8988T (cell line): ENCODE measurements around the gene TPSAB1.

ENCODE experiments used
- DNase-seq: peaks from one replicate; pipeline ENCODE4 v3.0.0; 2011

Gene TPSAB1

DNA sequence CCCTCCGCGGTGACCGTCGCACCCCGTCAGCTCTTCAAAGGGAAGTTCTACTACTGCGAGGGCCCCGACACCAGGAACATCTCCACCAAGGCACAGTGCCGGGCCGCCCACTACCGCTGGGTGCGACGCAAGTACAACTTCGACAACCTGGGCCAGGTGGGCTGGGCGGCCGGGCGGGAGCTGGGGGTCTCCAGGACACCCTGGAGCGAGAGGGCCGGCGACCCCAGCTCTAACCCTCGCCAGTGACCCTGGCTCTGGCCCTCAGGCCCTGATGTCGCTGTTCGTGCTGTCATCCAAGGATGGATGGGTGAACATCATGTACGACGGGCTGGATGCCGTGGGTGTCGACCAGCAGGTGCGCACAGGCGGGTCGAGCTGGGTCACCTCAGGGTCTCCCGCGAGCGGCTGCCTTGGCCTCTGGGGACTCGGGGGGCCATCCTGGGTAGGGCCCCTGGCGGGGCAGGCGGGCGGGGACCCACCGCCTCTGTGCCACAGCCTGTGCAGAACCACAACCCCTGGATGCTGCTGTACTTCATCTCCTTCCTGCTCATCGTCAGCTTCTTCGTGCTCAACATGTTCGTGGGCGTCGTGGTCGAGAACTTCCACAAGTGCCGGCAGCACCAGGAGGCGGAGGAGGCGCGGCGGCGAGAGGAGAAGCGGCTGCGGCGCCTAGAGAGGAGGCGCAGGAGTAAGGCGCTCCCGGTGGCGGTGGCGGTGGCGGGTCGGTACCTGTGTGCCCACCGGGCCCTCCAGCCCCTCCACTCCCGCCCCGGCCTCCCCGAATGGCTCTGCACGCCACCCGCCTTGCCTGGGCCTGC lies 28.8 kb upstream of the TPSAB1 start:
- no peak for DNase-seq

DNA sequence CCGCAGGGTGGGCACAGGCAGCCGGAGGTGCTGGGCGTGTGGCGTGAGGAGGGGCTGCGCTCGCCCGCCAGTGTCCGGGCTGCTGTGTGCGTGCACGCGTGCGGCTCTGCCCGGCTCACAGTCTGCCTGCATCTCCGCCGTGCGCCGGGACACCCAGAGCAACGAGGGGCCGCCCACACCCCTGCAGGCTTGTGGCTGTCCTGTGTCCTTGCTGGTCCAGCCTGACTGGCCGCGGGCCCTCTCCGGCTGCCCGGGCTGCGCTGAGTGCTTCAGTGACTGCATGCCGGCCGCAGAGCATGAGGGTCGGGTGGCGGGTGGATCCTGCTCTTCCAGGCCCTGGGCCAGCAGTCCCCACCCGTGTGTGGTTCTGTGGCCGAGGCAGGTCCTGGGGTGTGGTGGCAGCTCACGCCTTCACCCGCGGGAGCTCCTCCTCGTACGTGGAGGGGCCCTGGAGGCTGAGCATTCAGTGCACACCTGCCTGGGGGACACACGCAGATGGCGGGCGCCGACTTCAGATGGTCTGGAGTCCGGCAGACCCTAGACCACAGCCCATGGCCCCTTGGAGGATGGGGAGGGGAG lies 27.8 kb upstream of the TPSAB1 start:
- DNase-seq: no peak

DNA sequence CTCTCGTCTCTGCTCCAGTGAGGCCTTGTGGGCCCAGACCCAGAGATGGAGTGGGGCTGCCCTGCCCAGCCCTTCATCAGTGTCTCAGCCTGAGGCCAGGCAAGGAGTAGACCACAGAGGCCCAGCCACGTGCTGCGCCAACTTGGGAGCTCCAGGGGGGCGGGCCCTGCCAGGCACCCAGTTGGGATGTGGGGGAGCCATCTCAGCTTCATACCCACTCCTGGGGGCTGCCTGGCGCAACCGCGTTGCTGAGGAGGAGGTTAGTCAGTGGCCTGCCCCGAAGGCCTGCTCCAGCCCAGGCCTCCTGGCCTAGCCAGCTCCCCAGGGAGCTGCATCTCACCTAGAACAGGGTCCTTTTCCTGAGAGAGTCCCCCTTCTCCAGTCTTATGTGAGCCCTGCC lies 27.3 kb upstream of the TPSAB1 start:
- no peak for DNase-seq

DNA sequence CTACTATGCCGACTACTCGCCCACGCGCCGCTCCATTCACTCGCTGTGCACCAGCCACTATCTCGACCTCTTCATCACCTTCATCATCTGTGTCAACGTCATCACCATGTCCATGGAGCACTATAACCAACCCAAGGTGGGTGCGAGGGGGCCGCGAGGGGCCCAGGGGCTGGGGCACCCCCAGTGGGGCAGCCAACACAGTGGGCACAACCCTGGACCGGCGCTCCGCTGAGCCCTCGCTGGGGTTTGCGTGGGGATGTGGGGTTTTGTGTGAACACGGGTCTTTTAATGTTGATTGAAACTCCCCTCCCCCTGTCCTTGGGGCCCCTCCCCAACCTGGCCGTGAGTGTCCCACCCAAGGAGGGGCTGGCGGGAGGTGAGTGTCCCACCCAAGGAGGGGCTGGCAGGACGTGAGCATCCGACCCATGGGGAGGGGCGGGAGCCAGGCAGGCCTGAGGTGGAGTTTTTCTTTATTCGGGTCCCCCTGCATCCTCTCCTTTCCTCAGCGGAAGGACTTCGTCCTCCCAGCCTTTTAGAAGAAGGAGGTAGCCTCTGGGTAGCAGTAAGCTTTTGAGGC lies 26.6 kb upstream of the TPSAB1 start:
- no peak for DNase-seq

DNA sequence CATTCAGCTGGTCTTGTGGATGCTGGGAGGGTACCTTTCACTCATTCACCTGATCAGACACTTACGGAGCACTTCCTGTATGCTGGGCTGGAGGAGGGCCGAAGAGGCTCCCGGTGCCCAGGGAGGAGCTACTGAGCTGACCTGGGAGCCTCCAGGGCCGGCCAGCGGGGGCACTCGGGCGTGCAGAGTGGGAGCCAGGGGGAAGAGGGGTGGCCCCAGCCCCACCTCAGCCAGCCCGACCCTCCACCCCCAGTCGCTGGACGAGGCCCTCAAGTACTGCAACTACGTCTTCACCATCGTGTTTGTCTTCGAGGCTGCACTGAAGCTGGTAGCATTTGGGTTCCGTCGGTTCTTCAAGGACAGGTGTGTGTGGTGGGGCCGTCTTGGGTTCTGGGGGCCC lies 25.8 kb upstream of the TPSAB1 start:
- no peak for DNase-seq

DNA sequence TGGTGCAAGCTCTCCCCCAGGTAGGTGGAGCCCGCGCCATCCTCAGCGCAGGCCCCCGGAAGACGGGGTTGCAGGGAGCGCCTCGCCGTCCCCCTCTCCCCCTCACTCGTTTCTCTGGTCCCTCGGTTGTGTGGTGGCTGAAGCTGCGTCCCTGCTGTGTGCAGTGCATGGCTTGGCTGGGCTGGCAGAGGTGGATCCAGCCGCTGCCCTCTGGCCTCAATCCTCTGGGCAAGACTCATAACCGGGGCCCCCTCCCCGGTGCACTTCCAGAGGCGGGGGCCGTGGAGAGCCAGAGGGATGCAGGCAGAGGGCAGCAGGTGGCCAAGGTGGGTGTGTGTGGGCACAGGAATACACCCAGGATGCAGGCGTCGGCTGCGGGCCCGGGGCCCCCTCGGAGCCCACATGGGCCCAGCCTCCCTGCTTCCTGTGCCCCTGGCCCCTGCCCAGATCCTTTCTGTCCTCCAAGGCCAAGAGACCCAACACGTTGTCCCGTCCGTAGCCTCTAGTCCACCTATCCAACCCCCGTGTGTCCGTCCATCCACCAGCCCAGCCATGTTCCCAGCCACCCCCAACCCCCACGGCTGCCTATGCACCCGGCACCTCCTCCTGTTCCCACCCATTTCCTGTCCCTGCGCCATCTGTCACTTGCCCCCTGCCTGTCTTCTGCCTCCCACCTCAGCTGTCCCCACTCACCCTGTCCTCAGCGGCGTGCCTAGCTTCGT lies 24.8 kb upstream of the TPSAB1 start:
- DNase-seq: no peak

DNA sequence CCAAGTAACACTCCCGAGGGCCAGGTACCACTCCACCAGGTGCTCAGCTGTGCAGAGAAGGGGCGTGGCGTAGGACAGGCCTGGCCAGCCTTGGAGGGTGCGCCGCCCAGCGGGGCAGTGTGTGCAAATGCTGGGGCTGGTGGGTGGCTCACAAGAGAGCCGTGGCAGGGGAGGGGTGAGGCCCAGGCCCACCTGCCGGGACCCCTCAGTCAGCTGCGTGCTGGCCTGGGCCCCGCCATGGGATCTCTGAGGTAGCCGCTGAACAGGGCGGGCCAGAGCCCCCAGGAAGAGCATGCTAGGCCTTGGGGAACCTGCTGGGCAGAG lies 24.2 kb upstream of the TPSAB1 start:
- DNase-seq: no peak

DNA sequence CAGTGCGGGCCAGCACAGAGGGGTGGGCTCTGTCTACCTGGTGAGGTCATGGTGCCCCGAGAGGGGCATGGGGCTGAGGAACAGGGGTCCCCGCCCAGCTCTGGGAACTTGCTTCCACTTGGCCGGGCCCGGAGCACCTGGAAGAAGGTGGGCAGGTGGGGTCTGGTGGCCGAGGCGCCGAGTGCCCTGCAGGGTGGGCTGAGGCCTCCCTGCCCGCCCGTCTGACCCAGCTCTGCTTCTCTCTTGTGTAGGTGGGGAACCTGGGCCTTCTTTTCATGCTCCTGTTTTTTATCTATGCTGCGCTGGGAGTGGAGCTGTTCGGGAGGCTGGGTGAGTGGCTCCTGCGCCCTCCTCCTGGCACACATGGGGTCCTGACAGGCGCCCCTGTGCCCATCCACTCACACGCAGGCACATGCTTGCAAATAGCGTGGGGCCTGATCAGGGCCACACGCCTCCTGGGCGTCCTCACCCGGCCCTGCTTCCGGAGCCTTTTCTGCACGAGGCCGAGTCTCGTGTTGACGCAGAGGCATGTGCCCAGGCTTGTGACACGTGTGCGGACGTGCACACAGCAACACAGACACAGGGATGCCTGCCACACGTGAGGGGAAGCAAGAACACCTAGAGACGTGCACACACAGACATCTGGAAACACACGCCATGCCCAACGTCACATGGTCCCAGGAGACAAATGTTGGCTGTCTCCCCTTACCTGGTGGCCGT lies 23.7 kb upstream of the TPSAB1 start:
- no peak for DNase-seq

DNA sequence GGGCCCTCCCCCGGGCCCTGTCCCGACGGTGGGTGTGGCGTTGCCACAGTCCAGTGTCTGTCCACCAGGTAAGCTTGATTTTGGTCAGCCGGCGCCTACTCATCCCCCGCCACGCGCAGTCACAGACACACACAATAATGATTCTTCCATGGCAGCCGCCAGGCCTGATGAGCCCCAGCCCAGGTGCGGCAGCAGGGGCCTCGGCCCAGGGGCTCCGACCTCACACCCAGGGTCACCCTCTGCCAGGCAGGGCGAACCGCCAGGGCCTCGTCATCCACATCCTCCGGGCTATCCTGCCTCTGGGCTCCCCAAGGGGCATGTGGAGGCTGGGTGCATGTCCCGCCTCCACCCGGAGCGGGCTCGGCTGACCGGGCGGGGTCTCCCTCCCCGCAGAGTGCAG lies 23.0 kb upstream of the TPSAB1 start:
- DNase-seq: no peak

DNA sequence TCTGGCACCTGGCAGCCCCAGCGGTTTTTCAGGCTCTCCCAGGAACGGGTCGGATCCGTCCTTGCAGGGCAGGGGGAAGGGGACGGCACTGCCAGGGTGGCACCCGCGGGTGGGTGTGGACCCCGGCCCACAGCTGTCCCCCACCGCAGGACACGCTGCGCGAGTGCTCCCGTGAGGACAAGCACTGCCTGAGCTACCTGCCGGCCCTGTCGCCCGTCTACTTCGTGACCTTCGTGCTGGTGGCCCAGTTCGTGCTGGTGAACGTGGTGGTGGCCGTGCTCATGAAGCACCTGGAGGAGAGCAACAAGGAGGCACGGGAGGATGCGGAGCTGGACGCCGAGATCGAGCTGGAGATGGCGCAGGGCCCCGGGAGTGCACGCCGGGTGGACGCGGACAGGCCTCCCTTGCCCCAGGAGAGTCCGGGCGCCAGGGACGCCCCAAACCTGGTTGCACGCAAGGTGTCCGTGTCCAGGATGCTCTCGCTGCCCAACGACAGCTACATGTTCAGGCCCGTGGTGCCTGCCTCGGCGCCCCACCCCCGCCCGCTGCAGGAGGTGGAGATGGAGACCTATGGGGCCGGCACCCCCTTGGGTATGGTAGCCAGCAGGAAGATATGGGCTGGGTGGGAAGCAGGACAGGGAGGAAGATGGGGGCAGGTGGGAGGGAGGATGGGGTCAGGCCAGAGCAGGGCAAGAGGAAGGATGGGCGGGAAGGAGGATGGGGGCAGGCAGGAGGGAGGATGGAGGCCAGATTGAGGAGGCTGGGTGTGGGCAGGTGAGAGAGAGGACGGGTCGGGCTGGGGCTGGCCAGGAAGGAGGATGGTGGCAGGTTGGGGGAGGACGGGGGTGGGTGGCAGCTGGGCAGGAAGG lies 22.2 kb upstream of the TPSAB1 start:
- DNase-seq: no peak

DNA sequence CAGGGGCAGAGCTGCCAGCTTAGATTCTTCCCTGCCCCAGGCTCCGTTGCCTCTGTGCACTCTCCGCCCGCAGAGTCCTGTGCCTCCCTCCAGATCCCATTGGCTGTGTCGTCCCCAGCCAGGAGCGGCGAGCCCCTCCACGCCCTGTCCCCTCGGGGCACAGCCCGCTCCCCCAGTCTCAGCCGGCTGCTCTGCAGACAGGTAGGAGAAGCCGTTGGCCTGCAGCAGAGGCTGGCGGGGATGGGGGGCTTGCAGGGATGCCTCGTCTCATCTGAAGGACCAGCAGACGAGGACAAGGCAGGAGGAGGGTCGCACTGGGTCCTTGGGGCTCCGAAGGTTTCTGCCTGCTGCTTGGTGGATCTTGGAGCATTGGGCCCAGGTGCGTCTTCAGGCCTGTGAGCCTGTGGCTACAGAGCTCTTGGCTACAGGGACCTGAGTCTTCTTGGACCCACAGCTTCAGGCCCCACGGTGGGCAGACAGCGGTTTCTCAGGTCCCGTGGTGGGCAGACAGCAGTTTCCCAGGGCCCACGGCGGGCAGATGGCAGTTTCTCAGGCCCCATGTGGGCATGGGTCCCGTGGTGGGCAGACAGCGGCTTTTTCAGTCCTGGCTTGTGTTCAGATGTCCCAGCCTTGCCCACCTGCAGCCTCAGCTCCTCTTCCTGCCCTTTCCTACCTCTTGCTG lies 21.4 kb upstream of the TPSAB1 start:
- no peak for DNase-seq

DNA sequence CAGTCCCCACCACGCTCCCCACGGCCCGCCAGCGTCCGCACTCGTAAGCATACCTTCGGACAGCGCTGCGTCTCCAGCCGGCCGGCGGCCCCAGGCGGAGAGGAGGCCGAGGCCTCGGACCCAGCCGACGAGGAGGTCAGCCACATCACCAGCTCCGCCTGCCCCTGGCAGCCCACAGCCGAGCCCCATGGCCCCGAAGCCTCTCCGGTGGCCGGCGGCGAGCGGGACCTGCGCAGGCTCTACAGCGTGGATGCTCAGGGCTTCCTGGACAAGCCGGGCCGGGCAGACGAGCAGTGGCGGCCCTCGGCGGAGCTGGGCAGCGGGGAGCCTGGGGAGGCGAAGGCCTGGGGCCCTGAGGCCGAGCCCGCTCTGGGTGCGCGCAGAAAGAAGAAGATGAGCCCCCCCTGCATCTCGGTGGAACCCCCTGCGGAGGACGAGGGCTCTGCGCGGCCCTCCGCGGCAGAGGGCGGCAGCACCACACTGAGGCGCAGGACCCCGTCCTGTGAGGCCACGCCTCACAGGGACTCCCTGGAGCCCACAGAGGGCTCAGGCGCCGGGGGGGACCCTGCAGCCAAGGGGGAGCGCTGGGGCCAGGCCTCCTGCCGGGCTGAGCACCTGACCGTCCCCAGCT lies 20.3 kb upstream of the TPSAB1 start:
- DNase-seq: no peak

DNA sequence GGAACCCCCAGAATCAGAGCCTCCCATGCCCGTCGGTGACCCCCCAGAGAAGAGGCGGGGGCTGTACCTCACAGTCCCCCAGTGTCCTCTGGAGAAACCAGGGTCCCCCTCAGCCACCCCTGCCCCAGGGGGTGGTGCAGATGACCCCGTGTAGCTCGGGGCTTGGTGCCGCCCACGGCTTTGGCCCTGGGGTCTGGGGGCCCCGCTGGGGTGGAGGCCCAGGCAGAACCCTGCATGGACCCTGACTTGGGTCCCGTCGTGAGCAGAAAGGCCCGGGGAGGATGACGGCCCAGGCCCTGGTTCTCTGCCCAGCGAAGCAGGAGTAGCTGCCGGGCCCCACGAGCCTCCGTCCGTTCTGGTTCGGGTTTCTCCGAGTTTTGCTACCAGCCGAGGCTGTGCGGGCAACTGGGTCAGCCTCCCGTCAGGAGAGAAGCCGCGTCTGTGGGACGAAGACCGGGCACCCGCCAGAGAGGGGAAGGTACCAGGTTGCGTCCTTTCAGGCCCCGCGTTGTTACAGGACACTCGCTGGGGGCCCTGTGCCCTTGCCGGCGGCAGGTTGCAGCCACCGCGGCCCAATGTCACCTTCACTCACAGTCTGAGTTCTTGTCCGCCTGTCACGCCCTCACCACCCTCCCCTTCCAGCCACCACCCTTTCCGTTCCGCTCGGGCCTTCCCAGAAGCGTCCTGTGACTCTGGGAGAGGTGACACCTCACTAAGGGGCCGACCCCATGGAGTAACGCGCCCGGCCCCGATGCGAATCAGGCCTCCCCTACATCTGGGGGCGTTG lies 19.5 kb upstream of the TPSAB1 start:
- DNase-seq: no peak

DNA sequence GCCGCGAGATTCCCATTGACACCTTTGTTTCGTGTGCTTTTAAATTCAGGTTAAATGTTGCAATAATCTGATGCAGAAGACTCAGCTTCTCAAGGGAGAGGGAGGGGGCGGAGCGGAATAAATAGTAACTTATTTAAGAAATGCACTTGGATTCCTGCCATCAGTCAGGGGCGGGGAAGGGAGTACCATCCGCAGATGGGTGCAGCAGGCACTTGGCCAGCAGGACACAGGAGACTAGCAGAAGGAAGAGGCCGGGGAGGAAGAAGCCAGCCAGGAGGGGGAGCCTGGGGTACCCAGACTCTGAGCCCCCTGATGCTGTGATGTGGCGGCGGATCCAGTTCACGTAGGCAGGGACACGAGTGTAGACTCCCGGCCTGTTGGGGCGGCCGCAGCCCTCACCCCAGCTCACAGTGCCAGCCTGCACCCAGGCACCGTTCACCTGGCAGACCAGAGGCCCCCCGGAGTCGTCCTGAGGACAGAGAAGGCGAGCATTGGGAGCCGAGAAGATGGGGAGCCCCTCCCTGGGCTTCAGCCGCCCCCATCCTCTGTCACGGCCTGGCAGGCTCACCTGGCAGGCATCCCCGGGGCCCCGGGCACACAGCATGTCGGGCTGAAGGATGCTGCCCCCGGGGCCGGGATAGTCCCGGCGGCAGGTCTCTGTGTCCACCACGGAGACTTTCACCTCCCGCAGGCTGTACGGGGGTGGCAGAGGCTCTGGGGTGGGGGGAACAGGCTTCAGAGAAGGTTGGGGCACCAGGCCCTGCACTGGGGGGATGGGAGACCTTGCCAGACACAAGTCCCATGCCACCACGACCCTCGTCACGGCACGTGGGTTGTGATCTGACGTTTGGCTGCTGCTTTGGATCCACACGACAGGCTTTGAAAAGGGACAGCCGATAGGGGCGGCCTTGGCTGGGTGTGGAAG lies 18.6 kb upstream of the TPSAB1 start:
- DNase-seq: no peak

DNA sequence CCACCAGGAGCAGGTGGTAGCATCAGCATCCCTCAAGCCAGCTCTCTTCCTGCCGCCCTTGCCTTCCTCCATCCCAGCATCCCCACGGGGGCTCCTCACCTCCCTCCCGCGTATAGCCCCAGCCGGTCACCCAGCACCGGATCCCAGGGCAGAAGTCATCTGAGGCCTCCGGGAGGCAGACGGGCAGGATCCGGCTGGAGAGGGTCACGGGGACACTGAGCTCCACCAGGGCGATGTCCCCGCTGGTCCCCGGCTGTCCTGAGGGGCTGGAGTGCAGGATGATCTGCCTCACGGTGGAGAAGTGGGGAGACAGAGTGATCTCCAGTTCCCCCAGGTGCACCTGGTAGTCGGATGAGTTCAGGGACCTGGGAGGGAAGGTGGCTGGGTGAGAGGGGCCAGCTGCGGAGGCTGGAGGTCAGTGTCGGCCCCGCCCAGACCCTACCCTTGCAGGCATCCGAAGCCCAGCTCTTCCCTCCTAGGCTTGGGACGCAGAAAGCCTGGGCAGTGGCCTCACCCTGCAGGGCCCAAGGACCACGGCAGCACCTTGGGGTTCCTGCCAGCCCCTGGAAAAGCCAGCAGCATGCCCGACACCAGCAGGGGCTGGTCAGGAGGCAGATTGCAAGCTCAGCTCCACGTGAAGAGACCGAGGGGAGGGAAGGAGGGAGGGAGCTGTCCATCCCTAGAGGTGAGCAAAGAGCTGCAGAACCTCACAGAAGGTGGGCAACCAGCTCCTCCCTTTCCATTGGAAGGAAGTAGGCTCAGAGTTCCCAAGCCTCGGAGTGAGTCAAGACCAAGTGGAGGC lies 17.8 kb upstream of the TPSAB1 start:
- DNase-seq: no peak

DNA sequence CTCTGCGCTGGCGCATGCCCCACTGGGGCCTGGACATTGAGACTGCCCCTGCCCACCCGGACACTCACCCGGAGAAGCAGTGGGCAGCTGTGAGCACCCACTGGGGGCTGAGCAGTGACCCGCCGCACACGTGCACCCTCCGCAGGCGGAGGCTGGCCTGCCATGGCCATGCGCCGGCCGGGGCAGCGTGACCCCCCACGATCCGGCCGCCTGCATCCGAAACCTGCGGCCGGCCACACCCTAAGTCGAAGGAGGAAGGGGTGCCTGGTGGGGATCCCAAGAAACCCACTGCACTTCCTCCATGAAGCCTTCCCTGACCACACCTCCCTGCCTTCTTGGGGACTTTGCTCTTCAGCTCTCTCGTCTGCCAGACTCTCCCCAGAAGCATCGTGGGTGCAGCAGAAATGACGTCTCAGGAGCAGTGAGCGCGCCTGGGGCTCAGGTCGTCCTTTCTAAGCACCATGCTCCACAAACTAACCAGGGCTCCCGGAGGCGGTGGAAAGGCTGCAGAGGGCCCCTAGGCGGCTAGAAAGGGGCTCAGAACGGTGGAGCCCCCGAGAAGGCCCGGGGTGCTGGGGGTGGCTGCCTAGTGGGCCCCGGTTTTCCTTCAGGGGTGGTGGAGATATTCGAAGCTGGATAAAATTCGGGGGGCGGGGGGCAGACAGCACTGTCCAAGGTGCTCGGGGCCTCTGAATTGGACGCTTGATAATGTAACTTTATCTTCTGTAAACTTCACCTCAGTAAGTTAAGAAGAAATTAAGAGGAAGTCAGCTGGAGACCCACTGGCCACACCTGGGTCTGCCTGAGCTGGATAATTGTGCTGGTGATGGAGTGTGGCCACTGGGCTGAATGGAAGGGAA lies 16.9 kb upstream of the TPSAB1 start:
- no peak for DNase-seq

DNA sequence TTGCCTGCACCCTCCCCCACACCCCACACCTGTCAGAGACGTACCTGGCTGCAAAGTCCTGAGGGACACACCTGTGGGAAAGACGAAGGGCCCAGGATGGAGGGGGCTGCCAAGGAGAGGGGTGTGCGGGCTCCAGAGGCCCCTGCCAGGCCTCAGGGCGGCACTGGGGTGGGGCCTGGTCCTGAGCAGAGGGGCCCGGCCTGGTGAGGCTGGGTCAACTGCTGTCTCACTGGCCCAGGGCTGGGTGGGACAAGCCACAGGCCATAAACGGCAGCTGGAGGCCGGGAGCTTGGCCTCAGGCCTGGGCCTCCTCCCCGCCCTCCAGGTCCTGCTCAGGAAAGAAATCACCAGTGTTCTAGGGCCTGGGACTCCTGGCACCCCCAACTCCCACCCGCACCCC lies 15.9 kb upstream of the TPSAB1 start:
- no peak for DNase-seq
